Astrocyte (in vitro differentiated cells and primary cell): ENCODE measurements around the gene CIDEC. TPM values are rescaled to one million over a fixed set of nuclear protein-coding genes. Genes with fewer than 3 reads are reported as not detected.
"Not testable (repeated sequence)": the region's sequence is repeated elsewhere in the genome, so short reads cannot be mapped to it uniquely, and the experiment has no call there.

Source experiments
- DNase-seq: peaks from one replicate; pipeline ENCODE4 v3.0.0-alpha.2; 2010; ENCODE audit warnings: low read depth
- FAIRE-seq: peaks from 2 replicates; lab custom pipeline; 2011; peaks lifted over from hg19 to GRCh38; lab: Jason Lieb, UNC
- H2AFZ ChIP-seq: 2 replicates; pipeline ENCODE4 v1.6.0; 2012; ENCODE audit warnings: low read depth, low read length, inconsistent platforms
- H3K27ac ChIP-seq: 2 replicates; pipeline ENCODE4 v1.5.1; 2011; ENCODE audit warnings: low read depth, low read length, inconsistent platforms
- H3K27me3 ChIP-seq: 2 replicates; pipeline ENCODE4 v1.6.0; 2011; ENCODE audit warnings: low read length, inconsistent platforms; ENCODE audit not compliant: insufficient read depth
- H3K36me3 ChIP-seq: 2 replicates; pipeline ENCODE4 v1.5.1; 2011; ENCODE audit warnings: low read length, inconsistent platforms; ENCODE audit not compliant: insufficient read depth
- H3K4me1 ChIP-seq: 2 replicates; pipeline ENCODE4 v1.5.1; 2011; ENCODE audit warnings: low read length, inconsistent platforms; ENCODE audit not compliant: insufficient read depth
- H3K4me2 ChIP-seq: 2 replicates; pipeline ENCODE4 v1.6.0; 2012; ENCODE audit warnings: low read length, inconsistent platforms
- H3K4me3 ChIP-seq: 2 replicates; pipeline ENCODE4 v1.5.1; 2011; ENCODE audit warnings: low read depth, mild to moderate bottlenecking, low read length, inconsistent platforms; ENCODE audit not compliant: insufficient read depth
- H3K79me2 ChIP-seq: 2 replicates; pipeline ENCODE4 v1.6.0; 2012; ENCODE audit warnings: mild to moderate bottlenecking, low read length, inconsistent platforms; ENCODE audit not compliant: insufficient read depth
- H3K9ac ChIP-seq: 2 replicates; pipeline ENCODE4 v1.6.0; 2012; ENCODE audit warnings: mild to moderate bottlenecking, low read length, inconsistent platforms
- H3K9me3 ChIP-seq: 2 replicates; pipeline ENCODE4 v1.5.1; 2012; ENCODE audit warnings: low read depth, mild to moderate bottlenecking, low read length, inconsistent platforms; ENCODE audit not compliant: insufficient read depth
- H4K20me1 ChIP-seq: 2 replicates; pipeline ENCODE4 v1.6.0; 2012; ENCODE audit warnings: low read length, inconsistent platforms; ENCODE audit not compliant: insufficient read depth
- H3K27ac Mint-ChIP-seq: one replicate; pipeline ENCODE4 v1.8.0; 2021; ENCODE audit warnings: mild to moderate bottlenecking, mixed read lengths; ENCODE audit not compliant: unreplicated experiment
- H3K27me3 Mint-ChIP-seq: one replicate; pipeline ENCODE4 v1.8.0; 2021; ENCODE audit warnings: low read depth, mixed read lengths; ENCODE audit not compliant: unreplicated experiment
- H3K36me3 Mint-ChIP-seq: one replicate; pipeline ENCODE4 v1.8.0; 2021; ENCODE audit warnings: low read depth, mixed read lengths; ENCODE audit not compliant: unreplicated experiment
- H3K4me1 Mint-ChIP-seq: one replicate; pipeline ENCODE4 v1.8.0; 2021; ENCODE audit warnings: low read depth, mixed read lengths; ENCODE audit not compliant: unreplicated experiment
- H3K4me3 Mint-ChIP-seq: one replicate; pipeline ENCODE4 v1.8.0; 2021; ENCODE audit warnings: mild to moderate bottlenecking, moderate library complexity, mixed read lengths; ENCODE audit not compliant: unreplicated experiment
- H3K9me3 Mint-ChIP-seq: one replicate; pipeline ENCODE4 v1.8.0; 2021; ENCODE audit warnings: mild to moderate bottlenecking, mixed read lengths; ENCODE audit not compliant: unreplicated experiment
- EZH2 ChIP-seq: IDR thresholded peaks from 2 replicates; pipeline ENCODE4 v1.6.1; 2012; ENCODE audit warnings: mild to moderate bottlenecking, low read length, inconsistent platforms; ENCODE audit not compliant: insufficient read depth
- total RNA-seq: library from RNA; stranded (reverse); gene quantifications from 2 replicates; pipeline ENCODE4 v1.2.1, GENCODE V29; 2021
- TF ChIP-seq, protein P1 (sequence below): IDR thresholded peaks from 2 replicates; pipeline ENCODE4 v1.5.1; 2011; ENCODE audit warnings: low read depth, mild to moderate bottlenecking, inconsistent platforms, low read length, moderate library complexity; ENCODE audit not compliant: insufficient read depth

The CIDEC gene
- total RNA-seq, 1 donor from 2014 or later, result not detected

DNA sequence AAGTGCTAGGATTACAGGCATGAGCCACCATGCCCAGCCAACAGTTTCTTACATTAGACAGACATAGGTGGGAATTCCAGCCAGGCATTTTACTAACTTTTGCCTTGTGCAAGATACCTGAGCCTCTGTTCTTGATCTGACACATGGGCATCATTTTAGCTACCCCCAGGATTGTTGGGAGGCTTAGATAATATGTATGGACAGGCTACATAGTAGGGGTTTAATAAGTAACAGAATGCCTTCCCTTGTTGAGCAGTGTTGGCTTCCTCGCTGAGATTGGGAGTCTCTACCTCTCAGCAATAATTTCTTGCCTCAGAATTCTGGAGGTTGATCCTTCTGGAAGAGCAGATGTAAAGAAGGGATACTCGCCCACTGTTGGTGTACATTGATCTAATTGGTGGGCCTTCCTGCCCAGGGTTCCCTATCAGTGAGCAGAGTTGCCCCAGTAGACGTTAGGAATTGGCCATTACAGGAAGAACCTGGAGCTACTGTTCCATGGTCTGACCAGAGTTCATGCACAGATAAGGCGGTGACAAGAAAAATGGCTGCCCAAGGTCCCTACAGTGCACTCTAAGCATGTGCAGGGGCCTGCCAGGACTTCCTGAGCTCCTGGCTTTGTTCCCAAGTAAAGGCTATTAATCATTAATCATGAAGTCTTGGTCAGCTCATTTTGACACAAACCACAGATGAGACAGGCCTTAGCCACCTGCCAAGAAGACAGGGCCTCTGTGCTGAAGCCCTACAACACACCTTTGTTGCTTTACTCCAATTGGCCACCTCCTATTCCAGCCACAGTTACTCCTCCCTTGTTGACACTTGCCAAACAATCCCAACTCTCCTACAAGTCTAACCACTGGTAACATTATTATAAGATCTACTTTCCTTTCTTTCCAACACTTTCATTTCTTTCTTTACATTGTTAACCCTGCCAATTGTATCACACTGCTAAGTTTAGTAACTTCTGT is 17.6 kb upstream of the CIDEC start:
- no peak overlapping the region for H3K4me3 ChIP-seq
- DNase-seq, result peak; percentile 53
- H3K79me2 ChIP-seq, result peaks cover 10% of the 10 kb centered on the region
- H4K20me1 ChIP-seq, result peaks cover 28% of the 10 kb centered on the region
- H3K36me3 ChIP-seq, result peaks cover 9% of the 10 kb centered on the region
- TF ChIP-seq, protein P1, sequence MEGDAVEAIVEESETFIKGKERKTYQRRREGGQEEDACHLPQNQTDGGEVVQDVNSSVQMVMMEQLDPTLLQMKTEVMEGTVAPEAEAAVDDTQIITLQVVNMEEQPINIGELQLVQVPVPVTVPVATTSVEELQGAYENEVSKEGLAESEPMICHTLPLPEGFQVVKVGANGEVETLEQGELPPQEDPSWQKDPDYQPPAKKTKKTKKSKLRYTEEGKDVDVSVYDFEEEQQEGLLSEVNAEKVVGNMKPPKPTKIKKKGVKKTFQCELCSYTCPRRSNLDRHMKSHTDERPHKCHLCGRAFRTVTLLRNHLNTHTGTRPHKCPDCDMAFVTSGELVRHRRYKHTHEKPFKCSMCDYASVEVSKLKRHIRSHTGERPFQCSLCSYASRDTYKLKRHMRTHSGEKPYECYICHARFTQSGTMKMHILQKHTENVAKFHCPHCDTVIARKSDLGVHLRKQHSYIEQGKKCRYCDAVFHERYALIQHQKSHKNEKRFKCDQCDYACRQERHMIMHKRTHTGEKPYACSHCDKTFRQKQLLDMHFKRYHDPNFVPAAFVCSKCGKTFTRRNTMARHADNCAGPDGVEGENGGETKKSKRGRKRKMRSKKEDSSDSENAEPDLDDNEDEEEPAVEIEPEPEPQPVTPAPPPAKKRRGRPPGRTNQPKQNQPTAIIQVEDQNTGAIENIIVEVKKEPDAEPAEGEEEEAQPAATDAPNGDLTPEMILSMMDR, result no peak
- no peak for TF ChIP-seq EZH2
- H3K27me3 Mint-ChIP-seq, result no peaks in the 10 kb centered on the region
- H3K36me3 Mint-ChIP-seq, result peaks cover 16% of the 10 kb centered on the region
- FAIRE-seq, result no peak
- H2AFZ ChIP-seq, result no peak overlapping the region
- H3K27me3 ChIP-seq, result no peaks in the 10 kb centered on the region
- H3K4me3 Mint-ChIP-seq, result no peak overlapping the region
- no peaks in the 10 kb centered on the region for H3K9me3 ChIP-seq
- no peak overlapping the region for H3K4me2 ChIP-seq
- H3K9ac ChIP-seq, result no peak overlapping the region
- peaks cover 19% of the 10 kb centered on the region for H3K4me1 ChIP-seq
- peaks cover 36% of the 10 kb centered on the region for H3K4me1 Mint-ChIP-seq
- H3K27ac ChIP-seq, result no peak overlapping the region
- H3K27ac Mint-ChIP-seq, result peak overlapping the region; percentile 16
- H3K9me3 Mint-ChIP-seq, result no peaks in the 10 kb centered on the region

DNA sequence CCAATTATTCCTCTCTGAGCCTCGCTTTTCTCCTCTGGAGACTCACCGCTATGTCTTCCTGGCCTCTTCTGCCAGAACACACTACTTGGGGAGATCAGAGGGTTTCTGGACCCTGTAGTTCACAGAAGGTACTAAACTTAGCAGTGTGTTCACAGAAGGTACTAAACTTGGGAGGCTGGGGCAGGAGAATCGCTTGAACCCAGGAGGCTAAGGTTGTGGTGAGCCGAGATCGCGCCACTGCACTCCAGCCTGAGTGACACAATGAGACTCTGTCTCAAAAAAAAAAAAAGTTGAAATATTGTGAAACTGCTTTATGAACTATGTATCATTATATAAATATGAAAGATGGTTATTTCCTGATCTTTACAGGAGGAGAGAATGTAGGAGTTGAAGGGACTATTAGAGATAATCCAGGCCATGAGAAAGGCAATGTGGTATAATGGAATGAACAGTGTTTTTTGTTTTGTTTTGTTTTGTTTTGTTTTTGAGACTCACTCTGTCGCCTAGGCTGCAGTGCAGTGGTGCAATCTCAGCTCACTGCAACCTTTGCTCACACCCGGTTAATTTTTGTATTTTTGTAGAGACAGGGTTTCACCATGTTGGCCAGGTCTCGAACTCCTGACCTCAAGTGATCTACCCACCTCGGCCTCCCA is 16.8 kb upstream of the CIDEC start:
- Histone ChIP-seq H3K4me1 (peaks cover 12% of the 10 kb centered on the region), H4K20me1 (peaks cover 33% of the 10 kb centered on the region), H3K79me2 (peaks cover 16% of the 10 kb centered on the region), H3K36me3 (peaks cover 12% of the 10 kb centered on the region)
- H3K4me3 Mint-ChIP-seq, H3K27me3 ChIP-seq, H3K27me3 Mint-ChIP-seq, H3K9ac ChIP-seq, H3K27ac ChIP-seq, H3K9me3 Mint-ChIP-seq, H2AFZ ChIP-seq, H3K4me3 ChIP-seq, H3K4me2 ChIP-seq, H3K9me3 ChIP-seq, FAIRE-seq, DNase-seq: not testable (repeated sequence)
- Mint-ChIP-seq H3K4me1 (peaks cover 34% of the 10 kb centered on the region), H3K36me3 (peaks cover 18% of the 10 kb centered on the region), H3K27ac (peak overlapping the region; percentile 62)

DNA sequence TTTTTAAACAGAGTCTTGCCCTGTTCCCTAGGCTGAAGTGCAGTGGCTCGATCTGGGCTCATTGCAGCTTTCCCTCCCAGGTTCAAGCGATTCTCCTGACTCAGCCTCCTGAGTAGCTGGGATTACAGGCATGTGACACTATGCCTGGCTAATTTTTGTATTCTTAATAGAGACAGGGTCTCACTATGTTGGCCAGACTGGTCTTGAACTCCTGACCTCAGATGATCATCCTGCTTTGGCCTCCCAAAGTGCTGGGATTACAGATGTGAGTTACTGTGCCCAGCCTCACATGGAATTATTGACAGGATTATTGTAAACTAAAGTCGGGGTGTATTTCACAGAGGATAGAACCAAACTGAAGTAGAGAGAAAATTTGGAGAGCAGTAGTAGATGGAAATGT is 15.7 kb upstream of the CIDEC start:
- H3K36me3 ChIP-seq, result peaks cover 12% of the 10 kb centered on the region
- H3K4me1 ChIP-seq, result peaks cover 12% of the 10 kb centered on the region
- H3K4me2 ChIP-seq, H3K4me3 ChIP-seq, H3K27me3 Mint-ChIP-seq, H3K27ac Mint-ChIP-seq, H3K27me3 ChIP-seq, H3K9me3 ChIP-seq, DNase-seq, H3K9ac ChIP-seq, H3K4me3 Mint-ChIP-seq, H3K9me3 Mint-ChIP-seq, FAIRE-seq, H2AFZ ChIP-seq, H3K27ac ChIP-seq: not testable (repeated sequence)
- Mint-ChIP-seq H3K4me1 (peaks cover 37% of the 10 kb centered on the region), H3K36me3 (peaks cover 18% of the 10 kb centered on the region)
- H4K20me1 ChIP-seq, result peaks cover 33% of the 10 kb centered on the region
- peaks cover 28% of the 10 kb centered on the region for H3K79me2 ChIP-seq
